IMR-90 (cell line): ENCODE results near the gene CIAO2B. TPM values are rescaled to one million over a fixed set of nuclear protein-coding genes. Genes with fewer than 3 reads are reported as not detected.

Experiments
- ATAC-seq: fragments of 200-7000 bp; cut with Tn5 transposase; 2 replicates; pipeline ENCODE4 v1.9.1; 2020; ENCODE audit warnings: low read depth, mild to moderate bottlenecking, moderate library complexity
- BruUV-seq: library from RNA; stranded (reverse); fragments of 400-500 nt; replicated peaks from 2 replicates; lab custom pipeline; 2021; lab: Mats Ljungman, UMichigan
- CTCF ChIA-PET: fragments of 300-600 bp; formaldehyde crosslinking; extraction: SDS; loops from one replicate; lab custom pipeline; 2021; ENCODE audit warnings: antibody characterized with exemption; lab: Yijun Ruan, JAX
- POLR2A ChIA-PET: fragments of 300-600 bp; sonication (Branson Sonifier 250); formaldehyde crosslinking; loops from one replicate; lab custom pipeline; 2022; ENCODE audit warnings: antibody characterized with exemption; ENCODE audit not compliant: unreplicated experiment; lab: Charles Lee
- DNase-seq: peaks from one replicate; pipeline ENCODE4 v3.0.0; 2013
- H2AFZ ChIP-seq: replicated peaks from 2 replicates; pipeline ENCODE3; 2013; ENCODE audit warnings: low read length, mild to moderate bottlenecking; ENCODE audit not compliant: poor library complexity
- H2AK5ac ChIP-seq: 2 replicates; pipeline ENCODE4 v1.6.1; 2013; ENCODE audit warnings: low read depth, low read length, inconsistent platforms
- H2AK9ac ChIP-seq: replicated peaks from 2 replicates; pipeline ENCODE3; 2013; ENCODE audit warnings: mild to moderate bottlenecking, low read depth, low read length, moderate library complexity; ENCODE audit not compliant: poor library complexity
- H2BK120ac ChIP-seq: 2 replicates; pipeline ENCODE4 v1.6.1; 2013; ENCODE audit warnings: low read depth, low read length, inconsistent platforms
- H2BK15ac ChIP-seq: 3 replicates; pipeline ENCODE4 v1.6.1; 2013; ENCODE audit warnings: low read depth, low read length, inconsistent platforms
- H2BK20ac ChIP-seq: 2 replicates; pipeline ENCODE4 v1.6.1; 2013; ENCODE audit warnings: low read depth, mild to moderate bottlenecking, inconsistent platforms, low read length, moderate library complexity
- H2BK5ac ChIP-seq: 2 replicates; pipeline ENCODE4 v1.6.1; 2013; ENCODE audit warnings: mild to moderate bottlenecking, low read depth, low read length, inconsistent platforms; ENCODE audit not compliant: poor library complexity, severe bottlenecking
- H3K14ac ChIP-seq: replicated peaks from 2 replicates; pipeline ENCODE4 v1.6.1; 2013; ENCODE audit warnings: low read depth, low read length, inconsistent platforms
- H3K18ac ChIP-seq: 2 replicates; pipeline ENCODE4 v1.6.1; 2013; ENCODE audit warnings: low read depth, low read length, control low read depth
- H3K23ac ChIP-seq: 2 replicates; pipeline ENCODE4 v1.6.1; 2013; ENCODE audit warnings: low read depth, low read length, inconsistent platforms
- H3K27ac ChIP-seq: 2 replicates; pipeline ENCODE4 v1.5.1; 2013; ENCODE audit warnings: mild to moderate bottlenecking, control low read depth, low read length; ENCODE audit not compliant: insufficient read depth
- H3K27me3 ChIP-seq: 2 replicates; pipeline ENCODE4 v1.6.1; 2013; ENCODE audit warnings: low read length; ENCODE audit not compliant: control insufficient read depth, insufficient read depth
- H3K36me3 ChIP-seq: 2 replicates; pipeline ENCODE4 v1.6.1; 2013; ENCODE audit warnings: low read length, mixed read lengths; ENCODE audit not compliant: control insufficient read depth, insufficient read depth
- H3K4ac ChIP-seq: 2 replicates; pipeline ENCODE4 v1.6.1; 2013; ENCODE audit warnings: low read depth, low read length, inconsistent platforms
- H3K4me1 ChIP-seq: 2 replicates; pipeline ENCODE4 v1.6.1; 2013; ENCODE audit warnings: low read length, mixed read lengths; ENCODE audit not compliant: control insufficient read depth, insufficient read depth
- H3K4me2 ChIP-seq: 2 replicates; pipeline ENCODE4 v1.6.1; 2013; ENCODE audit warnings: low read depth, mild to moderate bottlenecking, control low read depth, low read length, moderate library complexity
- H3K4me3 ChIP-seq: 2 replicates; pipeline ENCODE4 v1.5.1; 2013; ENCODE audit warnings: low read depth, mild to moderate bottlenecking, control low read depth, low read length, moderate library complexity; ENCODE audit not compliant: insufficient read depth
- H3K56ac ChIP-seq: 2 replicates; pipeline ENCODE4 v1.6.1; 2013; ENCODE audit warnings: low read length, inconsistent platforms; ENCODE audit not compliant: insufficient read depth; ENCODE audit errors: extremely low read depth
- H3K79me1 ChIP-seq, 2 experiments: 2 replicates each; pipeline ENCODE4 v1.6.1; 2013; ENCODE audit warnings: low read length in 2 of 2, inconsistent platforms in 1 of 2, low read depth in 1 of 2
- H3K9ac ChIP-seq: 2 replicates; pipeline ENCODE4 v1.6.1; 2013; ENCODE audit warnings: low read depth, low read length, control low read depth
- H3K9me1 ChIP-seq: 2 replicates; pipeline ENCODE4 v1.6.1; 2013; ENCODE audit warnings: low read length, inconsistent platforms; ENCODE audit not compliant: insufficient read depth
- H3K9me3 ChIP-seq: 2 replicates; pipeline ENCODE4 v1.6.1; 2013; ENCODE audit warnings: low read length; ENCODE audit not compliant: control insufficient read depth, insufficient read depth
- H4K20me1 ChIP-seq: 2 replicates; pipeline ENCODE4 v1.6.1; 2013; ENCODE audit warnings: low read length, inconsistent platforms; ENCODE audit not compliant: insufficient read depth
- H4K5ac ChIP-seq: 2 replicates; pipeline ENCODE4 v1.6.1; 2013; ENCODE audit warnings: mild to moderate bottlenecking, low read depth, low read length, control low read depth
- H4K8ac ChIP-seq, 2 experiments: 2 replicates each; pipeline ENCODE4 v1.6.1; 2013; ENCODE audit warnings: low read depth in 2 of 2, low read length in 2 of 2, control low read depth in 1 of 2, inconsistent platforms in 1 of 2
- H4K91ac ChIP-seq: 2 replicates; pipeline ENCODE4 v1.6.1; 2013; ENCODE audit warnings: low read depth, low read length, inconsistent platforms; ENCODE audit not compliant: insufficient read depth
- BHLHE40 ChIP-seq: fragments of 150-350 bp; IDR thresholded peaks from 2 replicates; pipeline ENCODE4 v1.6.1; 2016; ENCODE audit warnings: mild to moderate bottlenecking, low read depth, low read length
- CHD1 ChIP-seq: IDR thresholded peaks from 2 replicates; pipeline ENCODE4 v1.6.1; 2012; ENCODE audit warnings: low read depth, low read length, improper control_type of control experiment
- CTCF ChIP-seq: conservative IDR thresholded peaks from 2 replicates; pipeline ENCODE4 v1.5.1; 2012; ENCODE audit warnings: mild to moderate bottlenecking, low read depth, low read length, improper control_type of control experiment
- ELK1 ChIP-seq: fragments of 150-350 bp; IDR thresholded peaks from 2 replicates; pipeline ENCODE4 v1.6.1; 2016; ENCODE audit warnings: low read depth, mild to moderate bottlenecking, low read length, moderate library complexity, borderline replicate concordance
- FOS ChIP-seq: fragments of 150-350 bp; IDR thresholded peaks from 2 replicates; pipeline ENCODE4 v1.6.1; 2016; ENCODE audit warnings: low read depth, low read length
- MAFK ChIP-seq: IDR thresholded peaks from 2 replicates; pipeline ENCODE4 v1.6.1; 2012; ENCODE audit warnings: low read depth, low read length, improper control_type of control experiment
- MAZ ChIP-seq: IDR thresholded peaks from 2 replicates; pipeline ENCODE4 v1.6.1; 2012; ENCODE audit warnings: low read depth, mild to moderate bottlenecking, low read length, improper control_type of control experiment, moderate library complexity, borderline replicate concordance
- MXI1 ChIP-seq: IDR thresholded peaks from 2 replicates; pipeline ENCODE4 v1.6.1; 2012; ENCODE audit warnings: low read depth, mild to moderate bottlenecking, low read length, moderate library complexity, borderline replicate concordance
- NFE2L2 ChIP-seq: fragments of 150-350 bp; IDR thresholded peaks from 2 replicates; pipeline ENCODE4 v1.6.1; 2016; ENCODE audit warnings: low read depth, mild to moderate bottlenecking, low read length
- RAD21 ChIP-seq: IDR thresholded peaks from 2 replicates; pipeline ENCODE4 v1.6.1; 2012; ENCODE audit warnings: low read length, improper control_type of control experiment
- RCOR1 ChIP-seq: IDR thresholded peaks from 2 replicates; pipeline ENCODE4 v1.6.1; 2012; ENCODE audit warnings: mild to moderate bottlenecking, low read length, improper control_type of control experiment; ENCODE audit not compliant: insufficient replicate concordance
- RFX5 ChIP-seq: IDR thresholded peaks from 2 replicates; pipeline ENCODE4 v1.8.0; 2012; ENCODE audit warnings: low read depth, mild to moderate bottlenecking, low read length, moderate library complexity
- SMC3 ChIP-seq: fragments of 150-350 bp; IDR thresholded peaks from 2 replicates; pipeline ENCODE4 v1.6.1; 2016; ENCODE audit warnings: low read depth, mild to moderate bottlenecking, antibody characterized with exemption, low read length, moderate library complexity
- WGBS, 2 experiments: methylation state at CpG; one replicate each; pipeline versions ENCODE4 v1.1.5 to v1.1.7; 2013; ENCODE audit warnings: missing lambda C conversion rate in 2 of 2; ENCODE audit not compliant: insufficient read length in 1 of 2; ENCODE audit errors: extremely low coverage in 2 of 2; 5-methylcytosine and 5-hydroxymethylcytosine counted together
- dilution Hi-C: fragments of 300-500 bp; cut with HindIII; formaldehyde crosslinking; loops from one replicate; pipeline ENCODE4 v1.14.3; 2018; ENCODE audit warnings: low sequenced_read_pairs; ENCODE audit not compliant: unreplicated experiment
- in situ Hi-C: fragments of 300-500 bp; cut with MboI; formaldehyde crosslinking; loops from 3 replicates; pipeline ENCODE4 v1.14.3; 2019; ENCODE audit warnings: low sequenced_read_pairs, inconsistent platforms, mixed read lengths
- intact Hi-C: fragments of 100-400 bp; cut with micrococcal nuclease; formaldehyde crosslinking; loops from 2 replicates; pipeline ENCODE4 v1.10.0; 2022
- polyA plus RNA-seq, 3 experiments: library from polyadenylated mRNA; depleted of rRNA; stranded (reverse); fragments of >200 nt; gene quantifications; 2 replicates each; pipeline ENCODE4 v1.2.3, GENCODE V29; 2012; ENCODE audit warnings: low replicate concordance in 1 of 3
- total RNA-seq: library from RNA; depleted of rRNA; stranded (reverse); fragments of >200 nt; gene quantifications from 2 replicates; pipeline ENCODE4 v1.2.3, GENCODE V29; 2012

The CIAO2B gene
- total and polyA plus RNA-seq, 2 of the 4 experiments (the other 2 are of a cell fraction): 148 to 234 TPM

- TF ChIP-seq RCOR1: no peak
These were observed 26.1 kb downstream of the CIAO2B start (continued) for GRCh38 chr16:66908116-66908515.

DNA sequence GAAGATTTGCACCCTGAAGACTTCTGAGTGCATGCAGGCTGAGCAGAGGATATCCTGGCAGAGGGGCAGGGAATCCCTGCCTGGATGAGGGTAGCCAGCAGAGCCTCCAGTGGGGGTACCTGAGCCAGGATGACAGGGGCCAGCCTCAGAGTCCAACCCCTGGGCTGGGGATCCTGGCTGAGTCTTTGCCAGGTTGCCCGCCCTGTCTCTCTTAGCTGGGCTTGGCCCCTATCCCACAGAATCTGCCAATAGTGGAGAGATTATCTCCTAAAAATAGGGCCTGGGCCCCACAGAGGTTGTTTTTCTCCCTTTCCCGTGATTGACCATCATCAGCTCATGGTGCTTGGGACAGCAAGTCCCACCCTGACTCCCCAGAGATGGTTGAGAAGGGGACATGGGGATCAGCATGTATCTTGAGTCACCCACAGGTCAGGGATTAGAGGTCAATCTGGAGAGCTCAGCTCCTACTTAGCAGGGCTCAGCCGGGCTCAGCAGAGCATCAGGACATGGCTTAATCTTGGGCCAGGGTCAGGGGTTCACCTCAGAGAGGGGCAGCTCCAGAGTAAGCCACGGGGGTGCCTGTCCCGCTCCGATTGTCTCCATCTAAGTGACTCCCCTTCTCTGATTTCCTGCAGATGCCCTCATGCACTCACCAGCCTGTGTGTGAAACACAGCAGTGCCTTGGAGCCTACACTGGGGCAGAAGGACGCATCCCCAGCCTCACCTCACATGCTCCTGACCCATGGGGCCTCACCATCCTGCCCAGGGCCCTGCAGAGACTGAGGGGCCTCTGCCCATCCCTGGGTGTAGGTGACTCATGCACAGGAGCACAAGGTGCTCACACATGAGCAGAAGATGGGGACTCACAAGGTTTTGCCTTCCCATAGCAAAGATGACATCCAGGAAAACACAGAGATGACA is 27.0 kb downstream of the CIAO2B start:
- Histone ChIP-seq H3K79me1 (peaks cover 0 to 10% of the 10 kb centered on the region in 2 experiments; a peak in 1 of 4 replicates), H2AFZ (peak overlapping the region; percentile 23), H3K9ac (no peak overlapping the region), H3K4me3 (no peak overlapping the region), H3K56ac (no peak overlapping the region), H4K20me1 (no peaks in the 10 kb centered on the region), H3K36me3 (no peaks in the 10 kb centered on the region), H3K4me1 (peaks cover 21% of the 10 kb centered on the region), H2AK5ac (peak overlapping the region; percentile 35; the same call in 1 of the 2 replicates), H2BK5ac (no peak overlapping the region), H3K18ac (no peak overlapping the region), H3K27me3 (no peaks in the 10 kb centered on the region), H2BK120ac (no peak overlapping the region; the same call in 1 of the 2 replicates), H3K23ac (peak overlapping the region; percentile 32; the same call in 1 of the 2 replicates), H4K91ac (no peak overlapping the region), H3K4ac (peak overlapping the region; percentile 7; the same call in 1 of the 2 replicates), H3K9me3 (no peaks in the 10 kb centered on the region), H2AK9ac (peak overlapping the region; percentile 46), H3K4me2 (no peak overlapping the region), H4K8ac (no peak overlapping the region), H2BK15ac (peak overlapping the region; percentile 45; the same call in 1 of the 3 replicates), H3K27ac (no peak overlapping the region), H3K14ac (no peak overlapping the region), H4K5ac (no peak overlapping the region), H2BK20ac (no peak overlapping the region; the same call in 1 of the 2 replicates), H3K9me1 (peaks cover 26% of the 10 kb centered on the region)
- BruUV-seq: no TSS peak
- dilution Hi-C loops: no loop called here
- CTCF ChIA-PET: no interaction called here
- WGBS, 2 experiments: 79% methylated on average over 4 of the region's 7 CpGs; no CpG with 5 or more reads in 1 of the 2 experiments
- in situ Hi-C loops: no loop called here
- DNase-seq: no peak
- ATAC-seq: no peak
- POLR2A ChIA-PET: no interaction called here
- intact Hi-C loops: no loop called here
- no peak for TF ChIP-seq CTCF
- TF ChIP-seq FOS: no peak
- TF ChIP-seq MAFK: no peak
- no peak for TF ChIP-seq RFX5
- TF ChIP-seq RCOR1: no peak
- TF ChIP-seq CHD1: no peak
- TF ChIP-seq SMC3: no peak
- no peak for TF ChIP-seq MAZ
- no peak for TF ChIP-seq ELK1
- TF ChIP-seq BHLHE40: no peak
- TF ChIP-seq MXI1: no peak
- TF ChIP-seq NFE2L2: no peak
- TF ChIP-seq RAD21: no peak
